Caco-2 (cell line): ENCODE measurements around the gene ATRAID. TPM values are rescaled to one million over a fixed set of nuclear protein-coding genes. Genes with fewer than 3 reads are reported as not detected.

Experiments
- BruUV-seq: library from RNA; stranded (reverse); fragments of 400-500 nt; replicated peaks from 2 replicates; lab custom pipeline; 2021; lab: Mats Ljungman, UMichigan
- CTCF ChIA-PET: fragments of 300-600 bp; sonication (Branson Sonifier 250); formaldehyde crosslinking; loops from one replicate; lab custom pipeline; 2022; ENCODE audit warnings: antibody characterized with exemption; lab: Charles Lee
- POLR2A ChIA-PET: fragments of 300-600 bp; sonication (Branson Sonifier 250); formaldehyde crosslinking; loops from one replicate; lab custom pipeline; 2022; ENCODE audit warnings: antibody characterized with exemption; lab: Charles Lee
- DNase-seq, 2 experiments: peaks; one replicate each; pipeline versions ENCODE4 v3.0.0 to v3.0.0-alpha.2; 2020 to 2022
- H3K27me3 ChIP-seq: replicated peaks from 2 replicates; pipeline ENCODE4 v1.6.0; 2011; ENCODE audit warnings: low read length; ENCODE audit not compliant: control insufficient read depth, insufficient read depth
- H3K36me3 ChIP-seq: 2 replicates; pipeline ENCODE4 v1.5.1; 2011; ENCODE audit warnings: low read length; ENCODE audit not compliant: control insufficient read depth, insufficient read depth
- H3K4me1 ChIP-seq: fragments of 250-450 bp; sonication (Bioruptor Pico); 2 replicates; pipeline ENCODE4 v1.5.1; 2020; ENCODE audit warnings: mild to moderate bottlenecking
- H3K4me3 ChIP-seq: 2 replicates; pipeline ENCODE4 v1.5.1; 2011; ENCODE audit warnings: low read depth, mild to moderate bottlenecking, control low read depth, low read length
- H3K9me3 ChIP-seq: fragments of 250-450 bp; sonication (Bioruptor Pico); 2 replicates; pipeline ENCODE4 v1.5.1; 2020; ENCODE audit warnings: mild to moderate bottlenecking, moderate library complexity
- H3K27ac Mint-ChIP-seq: one replicate; pipeline ENCODE4 v1.8.0; 2022; ENCODE audit warnings: mixed read lengths; ENCODE audit not compliant: unreplicated experiment
- H3K27me3 Mint-ChIP-seq: one replicate; pipeline ENCODE4 v1.8.0; 2022; ENCODE audit warnings: mixed read lengths; ENCODE audit not compliant: insufficient read depth, unreplicated experiment
- H3K36me3 Mint-ChIP-seq: one replicate; pipeline ENCODE4 v1.8.0; 2022; ENCODE audit warnings: mild to moderate bottlenecking, mixed read lengths; ENCODE audit not compliant: insufficient read depth, unreplicated experiment
- H3K4me1 Mint-ChIP-seq: one replicate; pipeline ENCODE4 v1.8.0; 2022; ENCODE audit warnings: low read depth, mixed read lengths; ENCODE audit not compliant: unreplicated experiment
- H3K4me3 Mint-ChIP-seq: one replicate; pipeline ENCODE4 v1.8.0; 2022; ENCODE audit warnings: mild to moderate bottlenecking, moderate library complexity, mixed read lengths; ENCODE audit not compliant: unreplicated experiment
- H3K9me3 Mint-ChIP-seq: one replicate; pipeline ENCODE4 v1.8.0; 2022; ENCODE audit warnings: mixed read lengths; ENCODE audit not compliant: unreplicated experiment
- intact Hi-C: fragments of 100-400 bp; cut with micrococcal nuclease; formaldehyde crosslinking; loops from one replicate; pipeline ENCODE4 v1.10.0; 2022; ENCODE audit not compliant: unreplicated experiment
- total RNA-seq: library from RNA; stranded (reverse); gene quantifications from 2 replicates; pipeline ENCODE4 v1.2.3, GENCODE V29; 2022
- TF ChIP-seq, protein P1 (sequence below), 2 experiments: fragments of 200-600 bp in 1 of 2; IDR thresholded peaks; 1 replicate in 1 of 2; 2 replicates in 1 of 2; pipeline versions ENCODE4 v1.5.1 to v1.8.0; 2011 to 2022; ENCODE audit warnings: antibody characterized with exemption in 1 of 2, control low read depth in 1 of 2, inconsistent platforms in 1 of 2, low read depth in 1 of 2, low read length in 1 of 2, mild to moderate bottlenecking in 1 of 2, moderate library complexity in 1 of 2; ENCODE audit not compliant: insufficient read depth in 1 of 2, severe bottlenecking in 1 of 2, unreplicated experiment in 1 of 2

Gene ATRAID
- total RNA-seq, 1 experiment from 2014 or later, result 157 TPM

DNA sequence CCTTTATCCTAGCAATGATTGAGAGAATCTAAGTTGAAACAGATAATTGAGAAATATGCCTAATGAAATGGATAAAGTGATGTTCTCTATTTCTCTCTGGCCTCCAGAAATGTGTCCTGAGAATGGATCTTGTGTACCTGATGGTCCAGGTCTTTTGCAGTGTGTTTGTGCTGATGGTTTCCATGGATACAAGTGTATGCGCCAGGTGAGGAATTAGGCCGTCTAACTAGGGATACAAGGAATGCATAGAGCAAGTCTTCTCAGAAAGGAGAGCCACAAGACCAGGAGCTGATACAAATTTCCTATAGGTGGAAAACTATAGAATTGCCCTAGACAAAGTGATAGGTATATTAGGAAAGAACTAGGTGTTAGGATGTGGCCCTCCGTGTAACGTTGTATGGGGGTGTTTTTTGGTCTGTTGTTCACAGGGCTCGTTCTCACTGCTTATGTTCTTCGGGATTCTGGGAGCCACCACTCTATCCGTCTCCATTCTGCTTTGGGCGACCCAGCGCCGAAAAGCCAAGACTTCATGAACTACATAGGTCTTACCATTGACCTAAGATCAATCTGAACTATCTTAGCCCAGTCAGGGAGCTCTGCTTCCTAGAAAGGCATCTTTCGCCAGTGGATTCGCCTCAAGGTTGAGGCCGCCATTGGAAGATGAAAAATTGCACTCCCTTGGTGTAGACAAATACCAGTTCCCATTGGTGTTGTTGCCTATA is 4.7 kb downstream of the ATRAID start:
- CTCF ChIA-PET, result no interaction called here
- Mint-ChIP-seq H3K9me3 (no peaks in the 10 kb centered on the region), H3K4me3 (peak overlapping the region; percentile 98), H3K4me1 (peaks cover 23% of the 10 kb centered on the region), H3K27me3 (no peaks in the 10 kb centered on the region), H3K36me3 (peaks cover 68% of the 10 kb centered on the region), H3K27ac (peak overlapping the region; percentile 98)
- intact Hi-C loops, result loop anchor here (5.0 kb wide), 1 partner anchor 46 kb away; the partner anchor contains the start of gene SLC30A3
- Histone ChIP-seq H3K4me3 (peak overlapping the region; percentile 88), H3K4me1 (peaks cover 23% of the 10 kb centered on the region), H3K27me3 (no peaks in the 10 kb centered on the region), H3K36me3 (peaks cover 5% of the 10 kb centered on the region), H3K9me3 (no peaks in the 10 kb centered on the region)
- no peak for DNase-seq
- TF ChIP-seq, protein P1, sequence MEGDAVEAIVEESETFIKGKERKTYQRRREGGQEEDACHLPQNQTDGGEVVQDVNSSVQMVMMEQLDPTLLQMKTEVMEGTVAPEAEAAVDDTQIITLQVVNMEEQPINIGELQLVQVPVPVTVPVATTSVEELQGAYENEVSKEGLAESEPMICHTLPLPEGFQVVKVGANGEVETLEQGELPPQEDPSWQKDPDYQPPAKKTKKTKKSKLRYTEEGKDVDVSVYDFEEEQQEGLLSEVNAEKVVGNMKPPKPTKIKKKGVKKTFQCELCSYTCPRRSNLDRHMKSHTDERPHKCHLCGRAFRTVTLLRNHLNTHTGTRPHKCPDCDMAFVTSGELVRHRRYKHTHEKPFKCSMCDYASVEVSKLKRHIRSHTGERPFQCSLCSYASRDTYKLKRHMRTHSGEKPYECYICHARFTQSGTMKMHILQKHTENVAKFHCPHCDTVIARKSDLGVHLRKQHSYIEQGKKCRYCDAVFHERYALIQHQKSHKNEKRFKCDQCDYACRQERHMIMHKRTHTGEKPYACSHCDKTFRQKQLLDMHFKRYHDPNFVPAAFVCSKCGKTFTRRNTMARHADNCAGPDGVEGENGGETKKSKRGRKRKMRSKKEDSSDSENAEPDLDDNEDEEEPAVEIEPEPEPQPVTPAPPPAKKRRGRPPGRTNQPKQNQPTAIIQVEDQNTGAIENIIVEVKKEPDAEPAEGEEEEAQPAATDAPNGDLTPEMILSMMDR (IDR thresholded peaks at IDR 0.05; ENCODE audit: insufficient read depth in 1 of 2, low read depth in 1 of 2, low read length in 1 of 2, severe bottlenecking in 1 of 2, unreplicated experiment in 1 of 2), result no peak
- BruUV-seq, result TSS peak; percentile 61
- POLR2A ChIA-PET, result interaction anchor here (0.5 to 1.6 kb wide), 2 partner anchors 77 to 130 kb away, joined by 3 read pairs; partner anchors contain the start of gene KHK

DNA sequence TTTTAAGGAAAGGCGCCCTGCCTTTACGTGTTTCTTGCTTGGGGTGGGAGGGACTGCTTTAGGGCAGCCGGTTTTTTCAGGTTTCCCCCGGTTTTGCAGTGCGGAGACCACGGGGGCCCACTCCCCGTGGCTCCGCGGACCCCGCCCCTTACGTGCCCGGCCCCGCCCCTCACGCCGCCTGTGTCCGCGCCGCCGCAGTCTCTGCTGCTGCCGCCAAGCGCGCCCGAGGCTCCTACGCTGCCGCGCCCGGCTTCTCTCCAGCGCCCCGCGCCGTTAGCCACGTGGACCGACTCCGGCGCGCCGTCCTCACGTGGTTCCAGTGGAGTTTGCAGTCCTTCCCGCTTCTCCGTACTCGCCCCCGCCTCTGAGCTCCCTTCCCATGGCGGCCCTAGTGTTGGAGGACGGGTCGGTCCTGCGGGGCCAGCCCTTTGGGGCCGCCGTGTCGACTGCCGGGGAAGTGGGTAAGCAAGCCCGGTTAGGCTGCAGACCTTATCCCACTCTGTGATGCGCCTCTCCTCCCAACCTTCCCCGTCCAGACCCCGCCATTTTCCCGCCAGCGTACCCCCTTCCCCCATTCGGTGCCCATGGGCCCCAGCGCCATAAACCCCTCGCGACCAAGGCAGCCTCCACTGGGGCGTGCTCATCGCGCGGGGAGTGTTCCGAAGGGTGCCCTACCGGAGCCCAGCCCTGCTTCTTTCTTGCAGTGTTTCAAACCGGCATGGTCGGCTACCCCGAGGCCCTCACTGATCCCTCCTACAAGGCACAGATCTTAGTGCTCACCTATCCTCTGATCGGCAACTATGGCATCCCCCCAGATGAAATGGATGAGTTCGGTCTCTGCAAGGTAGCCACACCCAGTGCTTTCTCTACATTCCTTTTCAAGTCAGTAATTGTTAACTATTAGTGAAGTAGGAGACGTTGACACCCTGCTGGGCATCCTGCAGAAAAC is 5.6 kb downstream of the ATRAID start, which contains the start of gene CAD:
Gene CAD (plus strand): TSS at position 197 of the 949 bp plus-strand sequence. CDS start 183 bp downstream, at position 380.
- BruUV-seq, result TSS peak; percentile 15
- intact Hi-C loops, result loop anchor here (5.0 kb wide), 1 partner anchor 45 kb away; the partner anchor contains the start of gene SLC30A3

More for the DNA sequence above, 5.6 kb downstream of the ATRAID start, which contains the start of gene CAD:
- Histone ChIP-seq H3K27me3 (no peaks in the 10 kb centered on the region), H3K4me1 (peaks cover 23% of the 10 kb centered on the region), H3K9me3 (no peaks in the 10 kb centered on the region), H3K36me3 (peaks cover 7% of the 10 kb centered on the region), H3K4me3 (peak within 1 kb of the TSS; percentile 88)
- H3K27ac Mint-ChIP-seq, result peak within 1 kb of the TSS; percentile 98
- DNase-seq, result peak; percentile 87 to 93
- H3K9me3 Mint-ChIP-seq, result no peaks in the 10 kb centered on the region
- no peaks in the 10 kb centered on the region for H3K27me3 Mint-ChIP-seq
- H3K36me3 Mint-ChIP-seq, result peaks cover 65% of the 10 kb centered on the region
- POLR2A ChIA-PET, result interaction anchor here (0.5 to 1.6 kb wide), 3 partner anchors 76 to 131 kb away, joined by 3 read pairs; partner anchors contain the start of gene KHK
- H3K4me3 Mint-ChIP-seq, result peak within 1 kb of the TSS; percentile 98
- TF ChIP-seq, protein P1 (IDR thresholded peaks at IDR 0.05; ENCODE audit: insufficient read depth in 1 of 2, low read depth in 1 of 2, low read length in 1 of 2, severe bottlenecking in 1 of 2, unreplicated experiment in 1 of 2), result peak; percentile 18 to 21
- CTCF ChIA-PET, result no interaction called here
- peaks cover 23% of the 10 kb centered on the region for H3K4me1 Mint-ChIP-seq
